Measurements from ENCODE around the gene CD3G. TPM values are rescaled to one million over a fixed set of nuclear protein-coding genes. Genes with fewer than 3 reads are reported as not detected.

CD3G gene
- total and polyA plus RNA-seq, 9 of the 15 experiments (the other 6 are each of a cell fraction or from before 2014, with no cell fraction given) = 0.30 to 1.7 (median 0.47) TPM

DNA sequence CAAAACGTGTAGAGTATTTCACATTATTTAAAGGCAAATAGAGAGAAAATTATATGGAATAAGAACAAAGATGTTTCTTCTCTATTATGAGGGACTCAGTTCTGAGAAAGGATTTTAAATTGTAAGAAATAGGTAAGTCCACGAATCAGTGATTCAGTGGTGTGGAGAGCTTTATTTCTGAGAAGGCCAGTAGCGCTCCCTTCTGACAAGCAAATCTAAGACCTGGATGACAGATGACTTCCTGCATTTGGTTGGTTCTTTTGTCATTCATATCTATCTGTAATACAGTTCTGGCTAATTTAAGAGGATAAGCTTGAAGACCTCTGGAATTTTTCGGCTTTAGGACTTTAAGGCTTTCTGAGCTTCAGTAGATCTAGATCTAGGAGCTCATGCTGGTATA lies 32.6 kb upstream of the CD3G start (continued):
- TF ChIP-seq, protein P1, sequence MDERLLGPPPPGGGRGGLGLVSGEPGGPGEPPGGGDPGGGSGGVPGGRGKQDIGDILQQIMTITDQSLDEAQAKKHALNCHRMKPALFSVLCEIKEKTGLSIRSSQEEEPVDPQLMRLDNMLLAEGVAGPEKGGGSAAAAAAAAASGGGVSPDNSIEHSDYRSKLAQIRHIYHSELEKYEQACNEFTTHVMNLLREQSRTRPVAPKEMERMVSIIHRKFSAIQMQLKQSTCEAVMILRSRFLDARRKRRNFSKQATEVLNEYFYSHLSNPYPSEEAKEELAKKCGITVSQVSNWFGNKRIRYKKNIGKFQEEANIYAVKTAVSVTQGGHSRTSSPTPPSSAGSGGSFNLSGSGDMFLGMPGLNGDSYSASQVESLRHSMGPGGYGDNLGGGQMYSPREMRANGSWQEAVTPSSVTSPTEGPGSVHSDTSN (CRISPR knock-in tag; IDR thresholded peaks at IDR 0.05; ENCODE audit: low read depth) = no peak
- TF ChIP-seq, protein P1 (tag; conservative IDR thresholded peaks at IDR 0.05; ENCODE audit: low read depth) = peak; percentile 62; the same call in 1 of the 2 replicates
- no peak for TF ChIP-seq ZNF696 (CRISPR knock-in tag; conservative IDR thresholded peaks at IDR 0.05)
- TF ChIP-seq, protein P2, sequence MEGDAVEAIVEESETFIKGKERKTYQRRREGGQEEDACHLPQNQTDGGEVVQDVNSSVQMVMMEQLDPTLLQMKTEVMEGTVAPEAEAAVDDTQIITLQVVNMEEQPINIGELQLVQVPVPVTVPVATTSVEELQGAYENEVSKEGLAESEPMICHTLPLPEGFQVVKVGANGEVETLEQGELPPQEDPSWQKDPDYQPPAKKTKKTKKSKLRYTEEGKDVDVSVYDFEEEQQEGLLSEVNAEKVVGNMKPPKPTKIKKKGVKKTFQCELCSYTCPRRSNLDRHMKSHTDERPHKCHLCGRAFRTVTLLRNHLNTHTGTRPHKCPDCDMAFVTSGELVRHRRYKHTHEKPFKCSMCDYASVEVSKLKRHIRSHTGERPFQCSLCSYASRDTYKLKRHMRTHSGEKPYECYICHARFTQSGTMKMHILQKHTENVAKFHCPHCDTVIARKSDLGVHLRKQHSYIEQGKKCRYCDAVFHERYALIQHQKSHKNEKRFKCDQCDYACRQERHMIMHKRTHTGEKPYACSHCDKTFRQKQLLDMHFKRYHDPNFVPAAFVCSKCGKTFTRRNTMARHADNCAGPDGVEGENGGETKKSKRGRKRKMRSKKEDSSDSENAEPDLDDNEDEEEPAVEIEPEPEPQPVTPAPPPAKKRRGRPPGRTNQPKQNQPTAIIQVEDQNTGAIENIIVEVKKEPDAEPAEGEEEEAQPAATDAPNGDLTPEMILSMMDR (IDR thresholded peaks at IDR 0.05 in 2 of 3, conservative IDR thresholded peaks at IDR 0.05 in 1 of 3; ENCODE audit: insufficient read depth in 2 of 3, low read depth in 1 of 3, low read length in 3 of 3) = peak in 2 of 3 experiments; percentile 13 to 33; a peak in 1 of 6 replicates
- TF ChIP-seq, protein P3, sequence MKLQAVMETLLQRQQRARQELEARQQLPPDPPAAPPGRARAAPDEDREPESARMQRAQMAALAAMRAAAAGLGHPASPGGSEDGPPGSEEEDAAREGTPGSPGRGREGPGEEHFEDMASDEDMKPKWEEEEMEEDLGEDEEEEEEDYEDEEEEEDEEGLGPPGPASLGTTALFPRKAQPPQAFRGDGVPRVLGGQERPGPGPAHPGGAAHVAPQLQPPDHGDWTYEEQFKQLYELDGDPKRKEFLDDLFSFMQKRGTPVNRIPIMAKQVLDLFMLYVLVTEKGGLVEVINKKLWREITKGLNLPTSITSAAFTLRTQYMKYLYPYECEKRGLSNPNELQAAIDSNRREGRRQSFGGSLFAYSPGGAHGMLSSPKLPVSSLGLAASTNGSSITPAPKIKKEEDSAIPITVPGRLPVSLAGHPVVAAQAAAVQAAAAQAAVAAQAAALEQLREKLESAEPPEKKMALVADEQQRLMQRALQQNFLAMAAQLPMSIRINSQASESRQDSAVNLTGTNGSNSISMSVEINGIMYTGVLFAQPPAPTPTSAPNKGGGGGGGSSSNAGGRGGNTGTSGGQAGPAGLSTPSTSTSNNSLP (IDR thresholded peaks at IDR 0.05; ENCODE audit: borderline replicate concordance, low read depth, low read length) = 0 out of 2 replicates have a peak, but pooled peaks have one; percentile 16
- no peak for TF ChIP-seq MCM3 (IDR thresholded peaks at IDR 0.05)
- TF ChIP-seq, protein P4, sequence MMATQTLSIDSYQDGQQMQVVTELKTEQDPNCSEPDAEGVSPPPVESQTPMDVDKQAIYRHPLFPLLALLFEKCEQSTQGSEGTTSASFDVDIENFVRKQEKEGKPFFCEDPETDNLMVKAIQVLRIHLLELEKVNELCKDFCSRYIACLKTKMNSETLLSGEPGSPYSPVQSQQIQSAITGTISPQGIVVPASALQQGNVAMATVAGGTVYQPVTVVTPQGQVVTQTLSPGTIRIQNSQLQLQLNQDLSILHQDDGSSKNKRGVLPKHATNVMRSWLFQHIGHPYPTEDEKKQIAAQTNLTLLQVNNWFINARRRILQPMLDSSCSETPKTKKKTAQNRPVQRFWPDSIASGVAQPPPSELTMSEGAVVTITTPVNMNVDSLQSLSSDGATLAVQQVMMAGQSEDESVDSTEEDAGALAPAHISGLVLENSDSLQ (IDR thresholded peaks at IDR 0.05) = peak; percentile 47
- TF ChIP-seq, protein P5, sequence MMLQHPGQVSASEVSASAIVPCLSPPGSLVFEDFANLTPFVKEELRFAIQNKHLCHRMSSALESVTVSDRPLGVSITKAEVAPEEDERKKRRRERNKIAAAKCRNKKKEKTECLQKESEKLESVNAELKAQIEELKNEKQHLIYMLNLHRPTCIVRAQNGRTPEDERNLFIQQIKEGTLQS (IDR thresholded peaks at IDR 0.05) = no peak
- TF ChIP-seq, protein P5 (CRISPR knock-in tag; conservative IDR thresholded peaks at IDR 0.05) = no peak
- TF ChIP-seq, protein P6, sequence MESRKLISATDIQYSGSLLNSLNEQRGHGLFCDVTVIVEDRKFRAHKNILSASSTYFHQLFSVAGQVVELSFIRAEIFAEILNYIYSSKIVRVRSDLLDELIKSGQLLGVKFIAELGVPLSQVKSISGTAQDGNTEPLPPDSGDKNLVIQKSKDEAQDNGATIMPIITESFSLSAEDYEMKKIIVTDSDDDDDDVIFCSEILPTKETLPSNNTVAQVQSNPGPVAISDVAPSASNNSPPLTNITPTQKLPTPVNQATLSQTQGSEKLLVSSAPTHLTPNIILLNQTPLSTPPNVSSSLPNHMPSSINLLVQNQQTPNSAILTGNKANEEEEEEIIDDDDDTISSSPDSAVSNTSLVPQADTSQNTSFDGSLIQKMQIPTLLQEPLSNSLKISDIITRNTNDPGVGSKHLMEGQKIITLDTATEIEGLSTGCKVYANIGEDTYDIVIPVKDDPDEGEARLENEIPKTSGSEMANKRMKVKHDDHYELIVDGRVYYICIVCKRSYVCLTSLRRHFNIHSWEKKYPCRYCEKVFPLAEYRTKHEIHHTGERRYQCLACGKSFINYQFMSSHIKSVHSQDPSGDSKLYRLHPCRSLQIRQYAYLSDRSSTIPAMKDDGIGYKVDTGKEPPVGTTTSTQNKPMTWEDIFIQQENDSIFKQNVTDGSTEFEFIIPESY (CRISPR knock-in tag; IDR thresholded peaks at IDR 0.05) = no peak
- TF ChIP-seq ZNF445 (CRISPR knock-in tag; IDR thresholded peaks at IDR 0.05; ENCODE audit: low read depth) = no peak
